GM10266 (cell line): ENCODE measurements around the gene KCNQ1.

Experiments
- DNase-seq: peaks from one replicate; pipeline ENCODE4 v3.0.0; 2012; ENCODE audit errors: extremely low spot score
- CTCF ChIP-seq: IDR thresholded peaks from 2 replicates; pipeline ENCODE4 v1.5.1; 2012; ENCODE audit warnings: mild to moderate bottlenecking, low read depth; ENCODE audit not compliant: control insufficient read depth, insufficient read depth; ENCODE audit errors: missing control alignments

The KCNQ1 gene

DNA sequence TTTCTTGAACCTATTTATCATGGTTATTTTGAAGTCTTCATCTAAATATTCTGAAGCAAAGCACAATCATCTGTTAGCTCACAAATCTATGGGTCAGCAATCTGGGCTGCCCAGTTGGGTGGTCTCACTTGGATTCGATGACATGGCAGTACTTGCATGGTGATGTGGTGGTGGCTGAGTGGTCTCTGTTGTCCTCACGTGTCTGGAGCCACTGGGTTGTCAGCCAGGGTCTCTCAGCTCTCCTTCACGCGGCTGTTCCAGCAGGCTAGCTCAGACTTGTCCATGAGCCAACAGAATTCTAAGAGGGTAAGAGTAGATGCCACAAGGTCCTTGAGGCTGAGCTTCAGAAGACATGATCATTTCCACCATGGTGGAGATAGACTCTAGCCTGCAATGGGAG, 321.4 kb downstream of the KCNQ1 start:
- DNase-seq, result no peak
- TF ChIP-seq CTCF, result no peak

- no peak for DNase-seq
- TF ChIP-seq CTCF, result no peak
These were observed 322.3 kb downstream of the KCNQ1 start for GRCh38 chr11:2767071-2767470.

- DNase-seq, result no peak
- no peak for TF ChIP-seq CTCF
These were observed 323.0 kb downstream of the KCNQ1 start for GRCh38 chr11:2767801-2768200.

GRCh38 chr11:2768471-2769408, 323.9 kb downstream of the KCNQ1 start:
- DNase-seq, result no peak
- TF ChIP-seq CTCF, result no peak

GRCh38 chr11:2769409-2770095, 324.7 kb downstream of the KCNQ1 start:
- DNase-seq, result no peak
- TF ChIP-seq CTCF, result no peak

GRCh38 chr11:2770096-2770751, 325.4 kb downstream of the KCNQ1 start:
- no peak for DNase-seq
- TF ChIP-seq CTCF, result no peak
